Omental fat pad (tissue), 4 donors: Measurements from ENCODE around the gene F7. TPM values are rescaled to one million over a fixed set of nuclear protein-coding genes. Genes with fewer than 3 reads are reported as not detected.

Experiments used
- ATAC-seq: fragments of 150-250 bp; one replicate; pipeline ENCODE4 v1.9.1; 2016; ENCODE audit warnings: mild to moderate bottlenecking, moderate library complexity; ENCODE audit not compliant: low FRiP score
- DNase-seq: peaks from one replicate; pipeline ENCODE4 v3.0.0-alpha.2; 2019; ENCODE audit warnings: low spot score
- CTCF ChIP-seq, 3 donors: fragments of 450-650 bp; IDR thresholded peaks; one replicate each; pipeline ENCODE4 v1.5.1; 2016 to 2017; ENCODE audit warnings: antibody characterized with exemption in 3 of 3, mild to moderate bottlenecking in 3 of 3, moderate library complexity in 2 of 3
- total RNA-seq, 4 donors: library from RNA; depleted of rRNA; stranded (reverse); fragments of >200 nt; gene quantifications; one replicate each; pipeline ENCODE4 v1.1.0, GENCODE V29; 2016

F7 gene
- total RNA-seq, 4 donors from 2014 or later, result 0.24 to 0.74 TPM; not detected in 2

DNA sequence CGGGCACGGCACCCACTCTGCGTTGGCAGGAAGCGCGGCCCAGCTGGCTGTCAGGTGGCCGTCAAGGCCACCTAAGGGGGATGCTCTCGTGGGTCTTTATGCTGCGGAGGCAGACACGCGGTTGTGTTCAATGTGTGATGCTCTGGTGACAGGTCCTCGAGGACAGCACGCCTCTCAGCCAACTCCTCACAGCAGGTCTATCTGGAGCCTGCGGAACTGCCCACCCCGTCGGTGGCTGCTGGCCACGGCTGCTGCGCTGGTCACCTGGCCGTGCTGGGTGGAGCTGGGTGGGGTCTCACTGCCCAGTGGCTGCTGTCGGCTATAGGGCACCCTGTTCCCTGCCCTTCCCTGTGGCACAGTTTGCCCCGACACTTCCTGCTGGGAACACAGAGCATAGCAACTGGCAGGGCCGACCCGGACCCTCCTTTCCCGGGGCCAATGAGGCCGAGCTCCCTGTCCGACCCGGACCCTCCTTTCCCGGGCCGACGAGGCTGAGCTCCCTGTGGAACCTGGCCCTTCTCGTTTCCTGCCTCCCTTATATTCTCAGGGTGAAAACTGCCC lies 14.3 kb upstream of the F7 start:
- DNase-seq (no peak), ATAC-seq (no peak)
- no peak for TF ChIP-seq CTCF (IDR thresholded peaks at IDR 0.05)

- no peak for TF ChIP-seq CTCF (IDR thresholded peaks at IDR 0.05)
- no peak for DNase-seq
- no peak for ATAC-seq
Observed at GRCh38 chr13:113091891-113092775, 13.5 kb upstream of the F7 start.

DNA sequence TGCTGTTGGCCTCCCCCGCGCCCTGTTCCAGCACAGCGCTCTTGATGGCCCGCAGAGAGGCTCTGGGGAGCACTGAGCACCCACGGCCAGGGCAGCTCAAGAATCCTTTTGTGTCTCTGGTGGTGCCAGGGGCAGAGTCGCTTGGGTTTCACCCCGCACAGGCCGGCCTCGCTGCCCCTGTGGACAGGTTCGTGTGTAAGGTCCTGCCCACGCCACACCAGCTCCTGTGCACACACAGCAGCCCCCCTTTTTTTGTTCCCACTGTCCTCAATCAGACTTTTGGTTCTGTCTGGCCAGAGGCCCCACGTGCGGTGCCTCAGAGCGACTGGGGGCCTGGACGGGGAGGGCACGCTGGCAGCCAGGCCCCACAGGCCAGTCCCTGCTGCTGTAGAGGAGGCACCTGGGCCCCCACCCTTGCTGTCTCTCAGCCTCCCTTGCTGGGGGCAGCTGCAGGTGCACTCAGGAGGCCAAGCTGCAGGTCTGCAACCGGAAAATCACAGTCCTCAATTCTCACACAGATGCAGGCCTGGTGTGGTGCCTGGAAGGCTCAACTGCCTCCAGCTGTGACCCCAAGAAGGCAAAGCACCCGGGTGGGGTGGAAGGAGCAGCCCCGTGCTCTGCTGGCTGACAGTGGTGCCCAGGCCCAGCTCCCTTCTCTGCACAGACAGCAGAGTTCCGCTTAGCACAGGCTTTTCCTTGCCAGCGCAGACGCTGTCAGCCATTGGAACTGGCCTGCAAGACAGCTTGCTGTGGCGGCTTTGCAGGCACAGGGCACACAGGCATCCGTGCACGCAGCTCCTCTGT lies 12.6 kb upstream of the F7 start:
- no peak for TF ChIP-seq CTCF (IDR thresholded peaks at IDR 0.05)
- ATAC-seq, result no peak
- no peak for DNase-seq

GRCh38 chr13:113093580-113094409 lies 11.8 kb upstream of the F7 start:
- no peak for DNase-seq
- no peak for ATAC-seq
- no peak for TF ChIP-seq CTCF (IDR thresholded peaks at IDR 0.05)

GRCh38 chr13:113094410-113094800 lies 11.2 kb upstream of the F7 start:
- DNase-seq (no peak), ATAC-seq (no peak)
- no peak for TF ChIP-seq CTCF (IDR thresholded peaks at IDR 0.05)
